IMR-90 (cell line): ENCODE measurements around the gene KCNH6. TPM values are rescaled to one million over a fixed set of nuclear protein-coding genes. Genes with fewer than 3 reads are reported as not detected.

Experiments used
- ATAC-seq: fragments of 200-7000 bp; cut with Tn5 transposase; 2 replicates; pipeline ENCODE4 v1.9.1; 2020; ENCODE audit warnings: low read depth, mild to moderate bottlenecking, moderate library complexity
- BruUV-seq: library from RNA; stranded (reverse); fragments of 400-500 nt; replicated peaks from 2 replicates; lab custom pipeline; 2021; lab: Mats Ljungman, UMichigan
- CTCF ChIA-PET: fragments of 300-600 bp; formaldehyde crosslinking; extraction: SDS; loops from one replicate; lab custom pipeline; 2021; ENCODE audit warnings: antibody characterized with exemption; lab: Yijun Ruan, JAX
- POLR2A ChIA-PET: fragments of 300-600 bp; sonication (Branson Sonifier 250); formaldehyde crosslinking; loops from one replicate; lab custom pipeline; 2022; ENCODE audit warnings: antibody characterized with exemption; ENCODE audit not compliant: unreplicated experiment; lab: Charles Lee
- DNase-seq: peaks from one replicate; pipeline ENCODE4 v3.0.0; 2013
- H2AFZ ChIP-seq: replicated peaks from 2 replicates; pipeline ENCODE3; 2013; ENCODE audit warnings: low read length, mild to moderate bottlenecking; ENCODE audit not compliant: poor library complexity
- H2AK5ac ChIP-seq: 2 replicates; pipeline ENCODE4 v1.6.1; 2013; ENCODE audit warnings: low read depth, low read length, inconsistent platforms
- H2AK9ac ChIP-seq: replicated peaks from 2 replicates; pipeline ENCODE3; 2013; ENCODE audit warnings: mild to moderate bottlenecking, low read depth, low read length, moderate library complexity; ENCODE audit not compliant: poor library complexity
- H2BK120ac ChIP-seq: 2 replicates; pipeline ENCODE4 v1.6.1; 2013; ENCODE audit warnings: low read depth, low read length, inconsistent platforms
- H2BK15ac ChIP-seq: 3 replicates; pipeline ENCODE4 v1.6.1; 2013; ENCODE audit warnings: low read depth, low read length, inconsistent platforms
- H2BK20ac ChIP-seq: 2 replicates; pipeline ENCODE4 v1.6.1; 2013; ENCODE audit warnings: low read depth, mild to moderate bottlenecking, inconsistent platforms, low read length, moderate library complexity
- H2BK5ac ChIP-seq: 2 replicates; pipeline ENCODE4 v1.6.1; 2013; ENCODE audit warnings: mild to moderate bottlenecking, low read depth, low read length, inconsistent platforms; ENCODE audit not compliant: poor library complexity, severe bottlenecking
- H3K14ac ChIP-seq: replicated peaks from 2 replicates; pipeline ENCODE4 v1.6.1; 2013; ENCODE audit warnings: low read depth, low read length, inconsistent platforms
- H3K18ac ChIP-seq: 2 replicates; pipeline ENCODE4 v1.6.1; 2013; ENCODE audit warnings: low read depth, low read length, control low read depth
- H3K23ac ChIP-seq: 2 replicates; pipeline ENCODE4 v1.6.1; 2013; ENCODE audit warnings: low read depth, low read length, inconsistent platforms
- H3K27ac ChIP-seq: 2 replicates; pipeline ENCODE4 v1.5.1; 2013; ENCODE audit warnings: mild to moderate bottlenecking, control low read depth, low read length; ENCODE audit not compliant: insufficient read depth
- H3K27me3 ChIP-seq: 2 replicates; pipeline ENCODE4 v1.6.1; 2013; ENCODE audit warnings: low read length; ENCODE audit not compliant: control insufficient read depth, insufficient read depth
- H3K36me3 ChIP-seq: 2 replicates; pipeline ENCODE4 v1.6.1; 2013; ENCODE audit warnings: low read length, mixed read lengths; ENCODE audit not compliant: control insufficient read depth, insufficient read depth
- H3K4ac ChIP-seq: 2 replicates; pipeline ENCODE4 v1.6.1; 2013; ENCODE audit warnings: low read depth, low read length, inconsistent platforms
- H3K4me1 ChIP-seq: 2 replicates; pipeline ENCODE4 v1.6.1; 2013; ENCODE audit warnings: low read length, mixed read lengths; ENCODE audit not compliant: control insufficient read depth, insufficient read depth
- H3K4me2 ChIP-seq: 2 replicates; pipeline ENCODE4 v1.6.1; 2013; ENCODE audit warnings: low read depth, mild to moderate bottlenecking, control low read depth, low read length, moderate library complexity
- H3K4me3 ChIP-seq: 2 replicates; pipeline ENCODE4 v1.5.1; 2013; ENCODE audit warnings: low read depth, mild to moderate bottlenecking, control low read depth, low read length, moderate library complexity; ENCODE audit not compliant: insufficient read depth
- H3K56ac ChIP-seq: 2 replicates; pipeline ENCODE4 v1.6.1; 2013; ENCODE audit warnings: low read length, inconsistent platforms; ENCODE audit not compliant: insufficient read depth; ENCODE audit errors: extremely low read depth
- H3K79me1 ChIP-seq, 2 experiments: 2 replicates each; pipeline ENCODE4 v1.6.1; 2013; ENCODE audit warnings: low read length in 2 of 2, inconsistent platforms in 1 of 2, low read depth in 1 of 2
- H3K9ac ChIP-seq: 2 replicates; pipeline ENCODE4 v1.6.1; 2013; ENCODE audit warnings: low read depth, low read length, control low read depth
- H3K9me1 ChIP-seq: 2 replicates; pipeline ENCODE4 v1.6.1; 2013; ENCODE audit warnings: low read length, inconsistent platforms; ENCODE audit not compliant: insufficient read depth
- H3K9me3 ChIP-seq: 2 replicates; pipeline ENCODE4 v1.6.1; 2013; ENCODE audit warnings: low read length; ENCODE audit not compliant: control insufficient read depth, insufficient read depth
- H4K20me1 ChIP-seq: 2 replicates; pipeline ENCODE4 v1.6.1; 2013; ENCODE audit warnings: low read length, inconsistent platforms; ENCODE audit not compliant: insufficient read depth
- H4K5ac ChIP-seq: 2 replicates; pipeline ENCODE4 v1.6.1; 2013; ENCODE audit warnings: mild to moderate bottlenecking, low read depth, low read length, control low read depth
- H4K8ac ChIP-seq, 2 experiments: 2 replicates each; pipeline ENCODE4 v1.6.1; 2013; ENCODE audit warnings: low read depth in 2 of 2, low read length in 2 of 2, control low read depth in 1 of 2, inconsistent platforms in 1 of 2
- H4K91ac ChIP-seq: 2 replicates; pipeline ENCODE4 v1.6.1; 2013; ENCODE audit warnings: low read depth, low read length, inconsistent platforms; ENCODE audit not compliant: insufficient read depth
- CEBPB ChIP-seq: IDR thresholded peaks from 2 replicates; pipeline ENCODE4 v1.6.1; 2012; ENCODE audit warnings: low read depth, low read length, improper control_type of control experiment
- CHD1 ChIP-seq: IDR thresholded peaks from 2 replicates; pipeline ENCODE4 v1.6.1; 2012; ENCODE audit warnings: low read depth, low read length, improper control_type of control experiment
- FOS ChIP-seq: fragments of 150-350 bp; IDR thresholded peaks from 2 replicates; pipeline ENCODE4 v1.6.1; 2016; ENCODE audit warnings: low read depth, low read length
- MAFK ChIP-seq: IDR thresholded peaks from 2 replicates; pipeline ENCODE4 v1.6.1; 2012; ENCODE audit warnings: low read depth, low read length, improper control_type of control experiment
- MAZ ChIP-seq: IDR thresholded peaks from 2 replicates; pipeline ENCODE4 v1.6.1; 2012; ENCODE audit warnings: low read depth, mild to moderate bottlenecking, low read length, improper control_type of control experiment, moderate library complexity, borderline replicate concordance
- MXI1 ChIP-seq: IDR thresholded peaks from 2 replicates; pipeline ENCODE4 v1.6.1; 2012; ENCODE audit warnings: low read depth, mild to moderate bottlenecking, low read length, moderate library complexity, borderline replicate concordance
- NFE2L2 ChIP-seq: fragments of 150-350 bp; IDR thresholded peaks from 2 replicates; pipeline ENCODE4 v1.6.1; 2016; ENCODE audit warnings: low read depth, mild to moderate bottlenecking, low read length
- POLR2A ChIP-seq: IDR thresholded peaks from 2 replicates; pipeline ENCODE4 v1.6.1; 2012; ENCODE audit warnings: mild to moderate bottlenecking, low read depth, low read length
- RAD21 ChIP-seq: IDR thresholded peaks from 2 replicates; pipeline ENCODE4 v1.6.1; 2012; ENCODE audit warnings: low read length, improper control_type of control experiment
- RCOR1 ChIP-seq: IDR thresholded peaks from 2 replicates; pipeline ENCODE4 v1.6.1; 2012; ENCODE audit warnings: mild to moderate bottlenecking, low read length, improper control_type of control experiment; ENCODE audit not compliant: insufficient replicate concordance
- RFX5 ChIP-seq: IDR thresholded peaks from 2 replicates; pipeline ENCODE4 v1.8.0; 2012; ENCODE audit warnings: low read depth, mild to moderate bottlenecking, low read length, moderate library complexity
- SMC3 ChIP-seq: fragments of 150-350 bp; IDR thresholded peaks from 2 replicates; pipeline ENCODE4 v1.6.1; 2016; ENCODE audit warnings: low read depth, mild to moderate bottlenecking, antibody characterized with exemption, low read length, moderate library complexity
- WGBS, 2 experiments: methylation state at CpG; one replicate each; pipeline versions ENCODE4 v1.1.5 to v1.1.7; 2013; ENCODE audit warnings: missing lambda C conversion rate in 2 of 2; ENCODE audit not compliant: insufficient read length in 1 of 2; ENCODE audit errors: extremely low coverage in 2 of 2; 5-methylcytosine and 5-hydroxymethylcytosine counted together
- dilution Hi-C: fragments of 300-500 bp; cut with HindIII; formaldehyde crosslinking; loops from one replicate; pipeline ENCODE4 v1.14.3; 2018; ENCODE audit warnings: low sequenced_read_pairs; ENCODE audit not compliant: unreplicated experiment
- in situ Hi-C: fragments of 300-500 bp; cut with MboI; formaldehyde crosslinking; loops from 3 replicates; pipeline ENCODE4 v1.14.3; 2019; ENCODE audit warnings: low sequenced_read_pairs, inconsistent platforms, mixed read lengths
- intact Hi-C: fragments of 100-400 bp; cut with micrococcal nuclease; formaldehyde crosslinking; loops from 2 replicates; pipeline ENCODE4 v1.10.0; 2022
- polyA plus RNA-seq, 3 experiments: library from polyadenylated mRNA; depleted of rRNA; stranded (reverse); fragments of >200 nt; gene quantifications; 2 replicates each; pipeline ENCODE4 v1.2.3, GENCODE V29; 2012; ENCODE audit warnings: low replicate concordance in 1 of 3
- total RNA-seq: library from RNA; depleted of rRNA; stranded (reverse); fragments of >200 nt; gene quantifications from 2 replicates; pipeline ENCODE4 v1.2.3, GENCODE V29; 2012
- TF ChIP-seq, protein P1 (sequence below): conservative IDR thresholded peaks from 2 replicates; pipeline ENCODE4 v1.5.1; 2012; ENCODE audit warnings: mild to moderate bottlenecking, low read depth, low read length, improper control_type of control experiment
- TF ChIP-seq, protein P2 (sequence below): fragments of 150-350 bp; IDR thresholded peaks from 2 replicates; pipeline ENCODE4 v1.6.1; 2016; ENCODE audit warnings: low read depth, mild to moderate bottlenecking, low read length, moderate library complexity, borderline replicate concordance

Gene KCNH6
- total and polyA plus RNA-seq, 2 of the 4 experiments (the other 2 are of a cell fraction): 0.17 to 0.18 TPM

DNA sequence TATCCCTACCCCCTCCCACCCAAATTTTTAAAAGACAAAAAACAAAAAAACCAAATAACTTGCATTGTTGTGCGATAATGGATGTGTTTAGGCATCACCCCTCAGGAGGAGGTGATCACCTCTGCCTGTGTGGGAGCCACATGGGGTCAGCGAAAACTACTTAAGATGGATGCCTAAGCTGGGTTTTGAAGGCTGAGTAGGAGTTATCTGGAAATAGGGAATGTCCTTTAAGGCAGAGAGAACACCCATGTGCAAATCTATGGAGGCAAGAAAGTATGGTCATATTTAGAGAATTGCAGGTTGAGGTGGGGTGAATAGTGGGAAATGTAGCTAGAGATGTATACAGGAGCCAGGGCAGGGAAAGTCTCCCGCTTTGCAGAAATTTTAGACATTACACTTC is 72.0 kb downstream of the KCNH6 start:
- dilution Hi-C loops (no loop called here), intact Hi-C loops (no loop called here), in situ Hi-C loops (no loop called here)
- H3K27ac ChIP-seq: no peak overlapping the region
- no peak overlapping the region for H3K23ac ChIP-seq
- no peak overlapping the region for H3K14ac ChIP-seq
- H2AFZ ChIP-seq: no peak overlapping the region
- H3K18ac ChIP-seq: no peak overlapping the region
- no peak overlapping the region for H3K4me3 ChIP-seq
- no peak overlapping the region for H3K4me2 ChIP-seq
- H2BK120ac ChIP-seq: no peak overlapping the region
- ChIA-PET POLR2A (no interaction called here), CTCF (no interaction called here)
- H3K4me1 ChIP-seq: peaks cover 2% of the 10 kb centered on the region
- no peak overlapping the region for H4K5ac ChIP-seq
- H3K56ac ChIP-seq: no peak overlapping the region
- no peak overlapping the region for H2AK9ac ChIP-seq
- DNase-seq: no peak
- H4K91ac ChIP-seq: no peak overlapping the region
- H3K9me3 ChIP-seq: no peaks in the 10 kb centered on the region
- no peak overlapping the region for H2BK20ac ChIP-seq
- no peaks in the 10 kb centered on the region for H3K27me3 ChIP-seq
- BruUV-seq: no TSS peak
- no peak overlapping the region for H3K9ac ChIP-seq
- no peaks in the 10 kb centered on the region for H4K20me1 ChIP-seq
- WGBS, 2 experiments: no CpG with 5 or more reads among the region's 3 CpGs
- no peak overlapping the region for H2BK15ac ChIP-seq
- H3K4ac ChIP-seq: no peak overlapping the region
- peaks cover 9 to 29% of the 10 kb centered on the region in 2 experiments; a peak in 3 of 4 replicates for H3K79me1 ChIP-seq
- 0 out of 2 replicates have a peak, but pooled peaks cover 3% of the 10 kb centered on the region for H3K9me1 ChIP-seq
- H4K8ac ChIP-seq: no peak overlapping the region
- H2BK5ac ChIP-seq: no peak overlapping the region
- ATAC-seq: no peak
- H2AK5ac ChIP-seq: no peak overlapping the region
- H3K36me3 ChIP-seq: peaks cover 29% of the 10 kb centered on the region
- TF ChIP-seq RAD21: no peak
- no peak for TF ChIP-seq POLR2A
- no peak for TF ChIP-seq FOS
- no peak for TF ChIP-seq CHD1
- TF ChIP-seq RCOR1: no peak
- no peak for TF ChIP-seq SMC3
- TF ChIP-seq, protein P1, sequence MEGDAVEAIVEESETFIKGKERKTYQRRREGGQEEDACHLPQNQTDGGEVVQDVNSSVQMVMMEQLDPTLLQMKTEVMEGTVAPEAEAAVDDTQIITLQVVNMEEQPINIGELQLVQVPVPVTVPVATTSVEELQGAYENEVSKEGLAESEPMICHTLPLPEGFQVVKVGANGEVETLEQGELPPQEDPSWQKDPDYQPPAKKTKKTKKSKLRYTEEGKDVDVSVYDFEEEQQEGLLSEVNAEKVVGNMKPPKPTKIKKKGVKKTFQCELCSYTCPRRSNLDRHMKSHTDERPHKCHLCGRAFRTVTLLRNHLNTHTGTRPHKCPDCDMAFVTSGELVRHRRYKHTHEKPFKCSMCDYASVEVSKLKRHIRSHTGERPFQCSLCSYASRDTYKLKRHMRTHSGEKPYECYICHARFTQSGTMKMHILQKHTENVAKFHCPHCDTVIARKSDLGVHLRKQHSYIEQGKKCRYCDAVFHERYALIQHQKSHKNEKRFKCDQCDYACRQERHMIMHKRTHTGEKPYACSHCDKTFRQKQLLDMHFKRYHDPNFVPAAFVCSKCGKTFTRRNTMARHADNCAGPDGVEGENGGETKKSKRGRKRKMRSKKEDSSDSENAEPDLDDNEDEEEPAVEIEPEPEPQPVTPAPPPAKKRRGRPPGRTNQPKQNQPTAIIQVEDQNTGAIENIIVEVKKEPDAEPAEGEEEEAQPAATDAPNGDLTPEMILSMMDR: no peak
- TF ChIP-seq, protein P2, sequence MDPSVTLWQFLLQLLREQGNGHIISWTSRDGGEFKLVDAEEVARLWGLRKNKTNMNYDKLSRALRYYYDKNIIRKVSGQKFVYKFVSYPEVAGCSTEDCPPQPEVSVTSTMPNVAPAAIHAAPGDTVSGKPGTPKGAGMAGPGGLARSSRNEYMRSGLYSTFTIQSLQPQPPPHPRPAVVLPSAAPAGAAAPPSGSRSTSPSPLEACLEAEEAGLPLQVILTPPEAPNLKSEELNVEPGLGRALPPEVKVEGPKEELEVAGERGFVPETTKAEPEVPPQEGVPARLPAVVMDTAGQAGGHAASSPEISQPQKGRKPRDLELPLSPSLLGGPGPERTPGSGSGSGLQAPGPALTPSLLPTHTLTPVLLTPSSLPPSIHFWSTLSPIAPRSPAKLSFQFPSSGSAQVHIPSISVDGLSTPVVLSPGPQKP: no peak
- no peak for TF ChIP-seq MAZ
- no peak for TF ChIP-seq CEBPB
- TF ChIP-seq MAFK: no peak
- TF ChIP-seq MXI1: no peak
- TF ChIP-seq RFX5: no peak
- no peak for TF ChIP-seq NFE2L2
